ENCODE results near the gene POTEF. TPM values are rescaled to one million over a fixed set of nuclear protein-coding genes. Genes with fewer than 3 reads are reported as not detected.
"Not testable (repeated sequence)": the region's sequence is repeated elsewhere in the genome, so short reads cannot be mapped to it uniquely, and the experiment has no call there.

The POTEF gene
- polyA plus RNA-seq, 1 donor: 0.06 TPM

DNA sequence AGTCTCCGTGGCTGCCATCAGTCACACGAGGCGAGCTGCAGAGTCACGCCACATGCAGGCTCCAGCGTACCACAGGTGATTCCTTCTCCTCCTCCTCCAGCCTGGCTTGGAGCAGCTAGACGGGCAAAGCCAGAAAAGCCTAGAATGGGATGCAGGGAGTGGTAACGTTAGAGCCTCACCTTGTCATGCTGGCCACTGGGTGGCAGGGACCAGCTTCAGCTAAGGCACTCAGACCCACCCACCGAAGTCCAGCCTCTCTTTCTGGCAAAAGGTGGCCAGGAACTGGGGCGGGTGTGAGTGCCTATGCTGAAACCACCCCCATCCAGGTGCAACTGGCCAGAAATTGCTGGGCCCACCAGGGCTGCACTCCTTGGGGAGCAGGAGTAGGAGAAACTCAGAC is 1.3 kb downstream of the POTEF start:
- not testable (repeated sequence) for DNase-seq

DNA sequence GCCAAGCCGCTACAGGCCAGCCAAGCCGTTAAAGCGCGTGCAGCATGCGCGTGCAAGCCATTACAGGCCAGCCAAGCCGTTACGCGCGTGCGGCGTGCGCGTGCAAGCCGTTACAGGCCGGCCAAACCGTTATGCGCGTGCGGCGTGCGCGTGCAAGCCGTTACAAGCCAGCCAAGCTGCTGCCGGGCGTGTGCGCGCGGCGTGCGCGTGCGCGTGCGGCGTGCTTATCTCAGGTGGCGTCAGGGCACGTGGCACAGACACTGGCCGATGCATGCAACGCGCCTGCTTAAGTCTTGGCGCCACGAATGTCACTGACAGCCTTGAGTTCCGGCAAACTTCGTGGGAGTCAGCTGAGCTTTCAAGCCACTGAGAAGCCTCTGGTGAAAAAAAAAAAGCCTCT is 8.1 kb downstream of the POTEF start:
- DNase-seq: not testable (repeated sequence)

DNA sequence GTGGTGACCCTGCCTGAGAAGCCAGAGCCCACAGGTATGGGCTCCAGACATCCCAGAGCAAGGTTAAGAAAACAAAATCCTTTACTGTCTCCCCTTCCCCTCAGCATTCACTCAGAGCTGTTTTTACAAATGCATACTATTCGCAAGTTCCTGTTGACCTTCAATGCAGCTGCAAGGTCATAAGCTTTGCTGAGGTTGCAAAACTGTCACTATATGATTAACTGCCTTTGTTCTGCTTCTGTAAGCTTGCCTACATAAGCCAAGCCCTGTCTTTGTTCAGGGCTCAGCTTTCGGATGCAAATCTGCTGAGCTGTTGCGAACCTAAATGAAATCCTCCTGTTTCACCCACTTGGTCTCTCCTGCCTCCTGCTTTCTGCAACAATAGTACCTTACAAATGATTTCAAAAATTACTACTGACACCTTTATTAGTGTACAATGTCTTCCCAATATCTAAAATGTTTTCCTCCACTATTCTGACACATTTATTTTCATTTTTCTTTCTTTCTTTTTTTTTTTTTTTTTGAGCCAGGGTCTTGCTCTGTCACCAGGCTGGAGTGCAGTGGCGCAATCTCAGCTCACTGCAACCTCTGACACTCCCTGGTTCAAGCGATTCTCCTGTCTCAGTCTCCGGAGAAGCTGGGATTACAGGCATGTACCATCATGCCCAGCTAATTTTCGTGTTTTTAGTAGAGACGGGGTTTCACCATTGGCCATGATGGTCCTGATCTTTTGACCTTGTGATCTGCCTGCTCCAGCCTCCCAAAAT is 26.2 kb downstream of the POTEF start:
- DNase-seq: not testable (repeated sequence)

DNA sequence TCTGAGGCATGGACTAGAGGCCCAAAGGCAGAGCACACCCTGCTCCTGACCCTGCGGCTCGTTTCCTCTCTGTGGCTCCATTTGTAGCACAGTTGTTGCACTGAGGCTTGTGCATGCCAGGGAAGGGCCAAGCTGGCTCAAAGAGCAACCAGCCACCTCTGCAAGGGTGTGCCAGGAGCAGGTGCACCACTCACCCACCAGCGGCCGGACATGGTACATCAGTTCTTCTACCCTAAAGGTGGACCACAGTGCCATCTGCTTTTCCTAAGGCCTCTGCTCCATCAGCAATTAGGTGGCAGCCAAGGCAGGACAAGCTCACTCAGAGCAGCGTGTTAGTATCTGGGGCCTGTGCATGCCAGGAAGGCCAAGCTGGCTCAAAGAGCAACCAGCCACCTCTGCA is 66.4 kb downstream of the POTEF start:
- DNase-seq: not testable (repeated sequence)

DNA sequence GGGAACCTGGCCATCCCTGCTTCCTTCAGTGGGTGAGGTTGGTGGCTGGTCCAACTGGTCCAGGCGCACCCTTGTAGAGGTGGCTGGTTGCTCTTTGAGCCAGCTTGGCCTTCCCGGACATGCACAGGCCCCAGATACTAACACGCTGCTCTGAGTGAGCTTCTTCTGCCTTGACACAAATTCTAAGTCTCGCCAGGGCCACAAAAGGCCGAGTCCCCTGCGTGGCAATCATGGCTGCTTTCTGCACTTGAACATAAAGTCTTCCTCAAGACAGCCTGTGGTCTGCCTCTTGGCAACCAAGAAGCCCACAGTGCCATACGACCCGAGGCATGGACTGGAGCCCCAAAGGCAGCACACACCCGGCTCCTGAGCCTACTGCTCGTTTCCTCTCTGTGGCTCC is 69.0 kb downstream of the POTEF start:
- DNase-seq: not testable (repeated sequence)

DNA sequence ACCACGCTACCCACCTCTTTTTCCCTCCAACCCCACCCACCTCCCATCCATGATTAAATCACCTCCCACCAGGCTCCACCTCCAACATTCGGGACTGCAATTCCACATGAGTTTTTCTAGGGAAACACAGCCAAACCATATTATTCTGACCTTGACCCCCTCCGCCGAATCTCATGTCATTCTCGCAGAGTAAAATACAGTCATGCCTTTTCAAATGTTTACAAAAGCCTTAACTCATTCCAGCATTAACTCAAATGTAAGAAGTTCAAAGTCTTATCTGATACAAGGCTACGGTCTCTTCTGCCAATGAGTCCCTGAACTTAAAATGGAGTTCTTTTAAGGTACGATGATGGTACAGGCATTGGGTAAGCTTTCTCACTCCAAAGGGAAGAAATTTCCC is 72.7 kb downstream of the POTEF start:
- DNase-seq: not testable (repeated sequence)

DNA sequence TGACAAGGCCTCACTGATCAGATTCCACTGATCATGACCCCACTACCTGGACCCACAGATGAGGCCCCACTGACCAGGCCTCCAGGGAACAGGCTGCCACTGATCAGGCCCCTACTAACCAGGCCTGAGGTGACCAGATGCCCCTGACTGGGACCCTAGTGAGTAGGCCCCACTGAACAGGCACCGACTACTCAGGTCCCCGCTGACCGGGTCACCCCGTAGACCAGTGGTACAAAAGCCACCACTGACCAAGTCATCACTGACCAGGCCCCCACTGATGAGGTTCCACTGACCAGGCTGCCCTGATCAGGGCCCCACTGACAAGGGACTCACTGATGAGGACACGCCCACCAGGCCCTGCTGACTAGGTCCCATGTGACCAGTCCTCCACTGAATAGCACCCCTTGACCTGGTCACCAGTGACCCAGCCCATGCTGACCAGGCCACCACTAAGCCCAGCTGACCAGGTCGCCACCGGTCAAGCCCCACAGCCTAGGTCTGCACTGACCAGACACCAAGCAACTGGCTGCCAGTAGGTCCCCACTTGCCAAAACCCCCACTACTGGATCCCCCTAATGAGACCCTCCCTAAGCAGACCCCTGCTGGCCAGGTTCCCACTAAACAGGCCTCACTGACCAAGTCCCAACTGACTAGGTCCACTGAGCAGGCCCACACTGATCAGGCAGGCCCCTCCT is 75.7 kb downstream of the POTEF start:
- DNase-seq: not testable (repeated sequence)

DNA sequence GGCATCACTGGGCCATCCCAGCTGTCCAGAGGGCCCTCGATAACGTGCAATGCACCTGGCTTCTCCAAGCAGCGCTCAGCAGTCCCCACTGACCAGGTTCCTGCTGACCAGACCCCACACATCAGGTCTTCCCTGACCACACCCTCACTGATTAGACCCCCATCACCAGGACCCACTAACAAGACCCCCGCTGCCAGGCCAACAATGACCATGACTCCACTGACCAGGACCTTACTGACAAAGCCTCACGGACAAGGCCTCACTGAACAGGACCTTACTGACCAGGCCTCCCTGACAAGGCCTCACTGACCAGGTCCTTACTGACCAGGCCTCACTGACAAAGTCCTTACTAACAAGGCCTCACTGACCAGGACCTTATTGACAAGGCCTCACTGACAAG is 76.6 kb downstream of the POTEF start:
- not testable (repeated sequence) for DNase-seq

DNA sequence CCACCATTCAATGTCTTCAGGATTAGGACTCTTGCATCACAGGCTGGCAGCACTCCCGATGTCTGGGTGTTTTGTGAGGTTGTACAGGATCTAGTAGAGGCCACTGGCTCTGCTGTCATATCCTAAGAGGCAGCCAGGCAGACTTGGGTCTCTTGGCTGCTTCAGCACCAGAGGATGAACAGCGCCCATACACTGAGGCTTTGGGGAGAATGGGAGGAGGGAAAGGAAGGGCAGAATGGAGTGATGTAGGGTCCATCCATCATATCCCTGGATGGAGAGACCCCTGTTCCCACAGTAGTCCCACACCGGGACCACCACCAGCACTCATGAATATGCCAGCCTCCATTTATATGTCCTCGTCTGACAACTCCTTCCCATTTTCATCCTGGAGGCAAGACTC is 80.6 kb downstream of the POTEF start:
- DNase-seq: not testable (repeated sequence)

DNA sequence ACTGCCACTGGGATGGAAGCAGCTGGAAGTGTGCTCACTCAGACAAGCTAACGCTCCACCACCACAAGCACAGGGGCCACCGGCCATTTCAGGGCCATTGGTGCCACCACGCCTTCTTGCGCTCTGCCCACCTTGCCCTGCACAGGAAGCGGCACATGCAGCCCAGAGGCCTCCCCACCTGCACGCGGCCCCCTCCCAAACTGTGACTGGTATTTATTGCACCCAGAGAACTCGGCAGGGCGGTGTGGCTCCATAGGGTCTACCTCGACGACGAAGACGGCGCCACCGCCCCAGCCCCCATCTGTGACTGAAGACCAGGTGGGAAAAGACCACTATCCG is 90.8 kb downstream of the POTEF start:
- not testable (repeated sequence) for DNase-seq

DNA sequence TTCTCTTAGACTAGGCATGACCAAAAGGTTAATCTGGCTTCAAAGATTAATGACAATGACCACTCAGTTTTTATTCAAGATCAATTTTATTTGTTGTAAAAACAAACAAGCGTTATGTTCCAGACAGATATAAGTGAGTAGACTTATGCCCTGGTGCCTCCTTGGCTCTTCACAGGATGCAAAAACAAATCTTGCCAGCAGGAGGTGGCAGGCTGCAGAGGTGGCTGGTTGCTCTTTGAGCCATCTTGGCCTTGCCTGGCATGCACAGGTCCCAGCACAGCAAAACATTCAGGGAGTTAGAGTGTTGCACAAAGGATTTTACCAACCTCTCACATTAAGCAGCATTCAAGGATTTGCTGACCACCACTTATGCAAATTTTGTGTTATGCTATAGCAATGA is 103.1 kb downstream of the POTEF start:
- not testable (repeated sequence) for DNase-seq

Other genes starting within 250 kb of the POTEF start
- 0.48 TPM for gene RAB6C, start 149.6 kb downstream of the POTEF start, polyA plus RNA-seq (ENCODE audit: insufficient read length)
- gene CCDC74B, start 15.9 kb upstream of the POTEF start, polyA plus RNA-seq (ENCODE audit: insufficient read length): 0.62 TPM
- 40.6 TPM for gene SMPD4, start 52.4 kb upstream of the POTEF start, polyA plus RNA-seq (ENCODE audit: insufficient read length)
- gene MZT2B, start 53.0 kb upstream of the POTEF start, polyA plus RNA-seq (ENCODE audit: insufficient read length): 151 TPM
- not detected for gene TUBA3E, start 69.2 kb upstream of the POTEF start, polyA plus RNA-seq (ENCODE audit: insufficient read length)
- gene IMP4, start 213.7 kb upstream of the POTEF start, polyA plus RNA-seq (ENCODE audit: insufficient read length): 42.7 TPM
- 26.7 TPM for gene PTPN18, start 226.8 kb upstream of the POTEF start, polyA plus RNA-seq (ENCODE audit: insufficient read length)

Measured in hindlimb muscle (tissue), 1 donor.